Adrenal gland (tissue), 12 donors: ENCODE data around the gene FGF22. TPM values are rescaled to one million over a fixed set of nuclear protein-coding genes. Genes with fewer than 3 reads are reported as not detected.
A peak's percentile ranks its signal among the peaks of the same experiment; 100 is the strongest.
"Not testable (repeated sequence)": the region's sequence is repeated elsewhere in the genome, so short reads cannot be mapped to it uniquely, and the experiment has no call there.

Experiments used
- DNase-seq, 7 donors: peaks; one replicate each; pipeline ENCODE4 v3.0.0-alpha.2; 2019 to 2020
- H3K27ac ChIP-seq, 5 donors: fragments of 200-600 bp; sonication (generic) in 4 of 5; 1 replicate in 3 of 5; 2 replicates in 2 of 5; pipeline versions ENCODE4 v1.5.1 to v1.8.0; 2016 to 2020; ENCODE audit warnings: mild to moderate bottlenecking in 1 of 5
- H3K27me3 ChIP-seq: fragments of 200-600 bp; 2 replicates; pipeline ENCODE4 v1.8.0; 2021
- H3K36me3 ChIP-seq, 2 donors: fragments of 200-600 bp; replicated peaks in 1 of 2; 1 replicate in 1 of 2; 2 replicates in 1 of 2; pipeline versions ENCODE4 v1.5.1 to v1.8.0; 2018 to 2022
- H3K4me1 ChIP-seq, 2 donors: fragments of 200-600 bp; replicated peaks in 1 of 2; 1 replicate in 1 of 2; 2 replicates in 1 of 2; pipeline versions ENCODE4 v1.5.1 to v1.8.0; 2018 to 2021
- H3K4me3 ChIP-seq, 4 donors: fragments of 200-600 bp; sonication (generic) in 3 of 4; one replicate each; pipeline ENCODE4 v1.5.1; 2016 to 2018
- H3K9me3 ChIP-seq, 3 donors: fragments of 200-600 bp; sonication (generic) in 1 of 3; replicated peaks in 1 of 3; 1 replicate in 2 of 3; 2 replicates in 1 of 3; pipeline versions ENCODE4 v1.5.1 to v1.8.0; 2016 to 2021
- CTCF ChIP-seq, 6 experiments: fragments of 450-650 bp in 4 of 6; fragments of 200-600 bp in 2 of 6; sonication (generic) in 1 of 6; IDR thresholded peaks; 1 replicate in 5 of 6; 2 replicates in 1 of 6; pipeline versions ENCODE4 v1.5.1 to v1.8.0; 2016 to 2021; ENCODE audit warnings: antibody characterized with exemption in 6 of 6, mild to moderate bottlenecking in 2 of 6, moderate library complexity in 1 of 6
- POLR2A ChIP-seq, 2 donors: fragments of 450-650 bp; IDR thresholded peaks; one replicate each; pipeline ENCODE4 v1.6.1; 2017; ENCODE audit warnings: antibody characterized with exemption in 2 of 2, mild to moderate bottlenecking in 2 of 2, moderate library complexity in 1 of 2
- whole genome bisulfite sequencing, 4 donors: extraction: QIAGEN DNeasy Blood & Tissue Kit in 2 of 4; methylation state at CpG; one replicate each; pipeline versions ENCODE4 v1.1.5 to v1.1.7; 2013 to 2017; 5-methylcytosine and 5-hydroxymethylcytosine counted together
- intact Hi-C, 2 donors: fragments of 100-400 bp; cut with DNase I; formaldehyde crosslinking; loops; one replicate each; pipeline versions ENCODE4 v1.14.1 to v1.15.0; 2022 to 2023
- polyA plus RNA-seq, 3 donors: library from polyadenylated mRNA; stranded (reverse); fragments of 200-250 nt in 2 of 3; fragments of 350-450 nt in 1 of 3; fragmentation: Illumina TruSeq in 1 of 3; extraction: RNeasy Lipid Tissue Mini Kit (QIAGEN cat#74804) in 1 of 3; gene quantifications; one replicate each; pipeline ENCODE4 v1.2.3, GENCODE V29; 2013 to 2014
- total RNA-seq, 9 donors: library from RNA; depleted of rRNA in 4 of 9; stranded (reverse); fragments of >200 nt in 4 of 9; fragments of 120-200 nt in 1 of 9; fragmentation: NEBNext Ultra II Directional in 1 of 9; extraction: Animal tissue kit (Norgen Biotek cat#: 25700) in 1 of 9; gene quantifications; one replicate each; pipeline versions ENCODE4 v1.1.0 to v1.2.4, GENCODE V29; 2013 to 2023
- donor health status: healthy with polysubstance abuse.
- donor health status: Bipolar disorder and iron deficiency.
- donor health status: DM: yes; HTN: yes; CAD: no.
- donor health status: DM: no; HTN: no; CAD: no.
- donor health status: DM: no; HTN: no; CAD: no.
- donor health status: DM: yes; HTN: yes; CAD: no.

FGF22 gene
- total and polyA plus RNA-seq, 12 donors: 0.14 to 1.2 (median 0.31) TPM; not detected in 6

GRCh38 chr19:662207-662961 lies 22.7 kb downstream of the FGF22 start:
- DNase-seq: peak in 6 of 7 donors; percentile 53 to 71 (median 58)
- intact Hi-C loops: no loop called here
- Histone ChIP-seq H3K9me3 (no peaks in the 10 kb centered on the region), H3K27me3 (no peaks in the 10 kb centered on the region), H3K27ac (peak overlapping the region; percentile 69 to 97 (median 89)), H3K4me3 (peak overlapping the region; percentile 26 to 94 (median 83)), H3K36me3 (peaks cover 0 to 3% of the 10 kb centered on the region in 2 donors), H3K4me1 (peaks cover 33 to 66% of the 10 kb centered on the region in 2 donors)
- TF ChIP-seq CTCF (IDR thresholded peaks at IDR 0.05) (no peak), POLR2A (IDR thresholded peaks at IDR 0.05) (no peak)
- WGBS, 4 donors: 0 to 3% (median 0%) methylated on average over 11 to 81 of the region's 81 CpGs

- Histone ChIP-seq H3K27me3 (no peaks in the 10 kb centered on the region), H3K4me1 (peaks cover 33 to 59% of the 10 kb centered on the region in 2 donors), H3K36me3 (no peaks in the 10 kb centered on the region), H3K4me3 (peak within 1 kb of the TSS; percentile 26 to 94 (median 83)), H3K9me3 (no peaks in the 10 kb centered on the region), H3K27ac (peak within 1 kb of the TSS; percentile 96 to 98 (median 97))
- intact Hi-C loops: no loop called here
- TF ChIP-seq CTCF (IDR thresholded peaks at IDR 0.05): peak in 1 of 6 experiments; percentile 3
- TF ChIP-seq POLR2A (IDR thresholded peaks at IDR 0.05): peak; percentile 61 to 80
- 1 to 3% (median 1%) methylated on average over 13 to 97 of the region's 97 CpGs for WGBS, 4 donors
- DNase-seq: peak; percentile 88 to 98 (median 95)
Observed at GRCh38 chr19:662962-663681, 23.4 kb downstream of the FGF22 start, which contains the start of gene RNF126. Gene RNF126, minus strand, starts transcription at chr19:663214. Its CDS starts 93 bp downstream, at chr19:663121.

- H3K36me3 ChIP-seq: no peaks in the 10 kb centered on the region
- H3K27me3 ChIP-seq: no peaks in the 10 kb centered on the region
- H3K9me3 ChIP-seq: no peaks in the 10 kb centered on the region
- DNase-seq: no peak
- intact Hi-C loops: loop anchor here in 1 of 2 donors (2.0 kb wide), 1 partner anchor 69 kb away; no protein-coding TSS in a partner anchor
- WGBS, 4 donors: 20 to 44% (median 30%) methylated on average over 15 to 18 of the region's 18 CpGs
- peaks cover 33 to 53% of the 10 kb centered on the region in 2 donors for H3K4me1 ChIP-seq
- H3K4me3 ChIP-seq: peak overlapping the region in 2 of 4 donors; percentile 36 to 94
- H3K27ac ChIP-seq: peak overlapping the region; percentile 96 to 98 (median 97)
- TF ChIP-seq POLR2A (IDR thresholded peaks at IDR 0.05): peak in 1 of 2 donors; percentile 21
- no peak for TF ChIP-seq CTCF (IDR thresholded peaks at IDR 0.05)
Observed at GRCh38 chr19:663682-664117, 24.0 kb downstream of the FGF22 start.

- WGBS, 4 donors: 7 to 13% (median 9%) methylated on average over 7 to 24 of the region's 24 CpGs
- peak; percentile 73 to 90 (median 82) for DNase-seq
- TF ChIP-seq CTCF (IDR thresholded peaks at IDR 0.05): peak; percentile 88 to 98 (median 96)
- TF ChIP-seq POLR2A (IDR thresholded peaks at IDR 0.05): no peak
- no peaks in the 10 kb centered on the region for H3K9me3 ChIP-seq
- H3K36me3 ChIP-seq: no peaks in the 10 kb centered on the region
- intact Hi-C loops: loop anchor here (2.0 to 5.0 kb wide), 2 partner anchors 67 to 68 kb away; no protein-coding TSS in a partner anchor
- H3K4me1 ChIP-seq: peaks cover 31 to 41% of the 10 kb centered on the region in 2 donors
- H3K4me3 ChIP-seq: peak overlapping the region in 1 of 4 donors; percentile 21
- H3K27ac ChIP-seq: peak overlapping the region in 1 of 5 donors; percentile 23
- no peaks in the 10 kb centered on the region for H3K27me3 ChIP-seq
Observed at GRCh38 chr19:664913-665443, 25.3 kb downstream of the FGF22 start.

DNA sequence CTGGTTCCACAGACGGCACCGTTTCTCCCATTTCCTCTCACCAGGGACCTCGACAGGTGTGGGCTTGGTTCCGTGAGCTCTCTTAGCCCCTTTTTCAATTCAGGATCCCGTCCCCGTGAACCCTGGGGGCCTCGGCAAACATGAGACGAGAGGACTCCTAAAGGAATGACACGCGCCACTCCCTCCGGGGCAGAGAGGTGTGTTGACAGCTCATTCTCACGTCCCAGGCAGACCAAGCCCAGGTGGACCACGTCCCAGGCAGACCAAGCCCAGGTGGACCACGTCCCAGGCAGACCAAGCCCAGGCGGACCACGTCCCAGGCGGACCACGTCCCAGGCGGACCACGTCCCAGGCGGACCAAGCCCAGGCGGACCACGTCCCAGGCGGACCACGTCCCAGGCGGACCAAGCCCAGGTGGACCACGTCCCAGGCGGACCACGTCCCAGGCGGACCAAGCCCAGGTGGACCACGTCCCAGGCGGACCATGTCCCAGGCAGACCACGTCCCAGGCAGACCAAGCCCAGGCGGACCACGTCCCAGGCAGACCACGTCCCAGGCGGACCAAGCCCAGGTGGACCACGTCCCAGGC lies 27.4 kb downstream of the FGF22 start:
- not testable (repeated sequence) for H3K4me3 ChIP-seq, H3K36me3 ChIP-seq, H3K27ac ChIP-seq, DNase-seq, H3K27me3 ChIP-seq, H3K9me3 ChIP-seq
- 76 to 90% (median 85%) methylated on average over 9 to 38 of the region's 38 CpGs for WGBS, 4 donors
- intact Hi-C loops: loop anchor here in 1 of 2 donors (5.0 kb wide), 1 partner anchor 65 kb away; no protein-coding TSS in a partner anchor
- peaks cover 18 to 20% of the 10 kb centered on the region in 2 donors for H3K4me1 ChIP-seq
